ENCODE results near the gene SLC35F4. TPM values are rescaled to one million over a fixed set of nuclear protein-coding genes. Genes with fewer than 3 reads are reported as not detected.
A peak's percentile ranks its signal among the peaks of the same experiment; 100 is the strongest.

SLC35F4 gene
- total RNA-seq, 1 donor, result not detected

DNA sequence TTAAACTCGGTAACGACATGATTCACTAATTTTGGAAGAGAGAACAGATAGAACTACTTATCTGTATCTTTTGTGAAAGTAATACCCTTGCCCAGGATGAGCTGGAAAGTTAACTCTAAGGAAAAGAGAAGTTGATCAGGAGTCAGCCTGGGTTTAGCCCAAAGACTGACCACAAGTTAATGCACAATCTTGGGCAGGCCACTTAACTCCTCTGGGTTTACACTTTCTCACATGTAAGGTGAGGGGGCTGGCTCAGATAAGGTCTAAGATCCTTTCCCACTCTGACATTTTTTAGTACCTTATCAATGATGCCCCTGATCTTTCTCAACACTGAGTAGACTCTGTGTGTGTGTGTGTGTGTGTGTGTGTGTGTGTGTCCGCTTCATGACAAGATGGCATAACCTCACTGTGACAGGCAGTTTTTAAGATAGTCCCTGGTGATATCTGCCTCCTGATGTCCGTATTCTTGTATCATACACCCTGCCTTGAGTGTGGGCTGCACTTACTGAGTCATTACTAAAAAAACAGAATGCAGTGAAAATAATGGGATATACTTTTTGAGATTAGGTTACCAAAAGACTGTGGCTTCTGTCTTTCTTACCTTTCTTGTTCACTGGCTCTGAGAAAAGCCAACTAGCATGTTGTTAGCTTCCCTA is 316.0 kb downstream of the SLC35F4 start:
- TF ChIP-seq, protein P1, sequence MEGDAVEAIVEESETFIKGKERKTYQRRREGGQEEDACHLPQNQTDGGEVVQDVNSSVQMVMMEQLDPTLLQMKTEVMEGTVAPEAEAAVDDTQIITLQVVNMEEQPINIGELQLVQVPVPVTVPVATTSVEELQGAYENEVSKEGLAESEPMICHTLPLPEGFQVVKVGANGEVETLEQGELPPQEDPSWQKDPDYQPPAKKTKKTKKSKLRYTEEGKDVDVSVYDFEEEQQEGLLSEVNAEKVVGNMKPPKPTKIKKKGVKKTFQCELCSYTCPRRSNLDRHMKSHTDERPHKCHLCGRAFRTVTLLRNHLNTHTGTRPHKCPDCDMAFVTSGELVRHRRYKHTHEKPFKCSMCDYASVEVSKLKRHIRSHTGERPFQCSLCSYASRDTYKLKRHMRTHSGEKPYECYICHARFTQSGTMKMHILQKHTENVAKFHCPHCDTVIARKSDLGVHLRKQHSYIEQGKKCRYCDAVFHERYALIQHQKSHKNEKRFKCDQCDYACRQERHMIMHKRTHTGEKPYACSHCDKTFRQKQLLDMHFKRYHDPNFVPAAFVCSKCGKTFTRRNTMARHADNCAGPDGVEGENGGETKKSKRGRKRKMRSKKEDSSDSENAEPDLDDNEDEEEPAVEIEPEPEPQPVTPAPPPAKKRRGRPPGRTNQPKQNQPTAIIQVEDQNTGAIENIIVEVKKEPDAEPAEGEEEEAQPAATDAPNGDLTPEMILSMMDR (IDR thresholded peaks at IDR 0.05; ENCODE audit: insufficient read depth, low read length), result no peak
- no peak for DNase-seq (ENCODE audit: low read depth)
- no peak overlapping the region for H3K4me3 ChIP-seq (ENCODE audit: low read depth, low read length)

DNA sequence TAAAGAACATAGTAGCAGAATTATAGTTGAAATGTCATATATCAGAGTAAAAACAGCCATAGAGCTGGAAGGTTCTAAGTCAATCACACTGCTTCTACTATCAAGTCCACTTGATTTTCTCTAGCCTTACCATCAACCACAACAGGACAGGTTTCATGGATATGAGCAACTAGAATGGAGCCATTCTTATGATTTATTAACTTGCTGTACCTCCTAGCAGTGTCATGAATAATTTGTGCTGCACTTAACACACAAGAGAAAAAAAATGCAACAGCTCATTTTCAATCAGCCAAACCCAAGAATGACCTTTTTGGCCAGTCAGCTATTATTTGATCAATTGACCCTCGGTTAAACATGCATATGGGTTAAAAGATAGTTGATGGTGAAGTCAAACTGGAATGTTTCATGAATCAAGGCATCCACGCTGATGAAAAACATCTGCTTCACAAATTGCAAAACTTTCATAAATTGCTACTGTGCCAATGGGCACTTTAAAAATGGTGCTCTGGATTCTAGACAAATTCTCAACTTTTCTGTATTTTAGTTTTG is 316.8 kb downstream of the SLC35F4 start:
- TF ChIP-seq, protein P1 (IDR thresholded peaks at IDR 0.05; ENCODE audit: insufficient read depth, low read length), result no peak
- DNase-seq (ENCODE audit: low read depth), result no peak
- H3K4me3 ChIP-seq (ENCODE audit: low read depth, low read length), result no peak overlapping the region

DNA sequence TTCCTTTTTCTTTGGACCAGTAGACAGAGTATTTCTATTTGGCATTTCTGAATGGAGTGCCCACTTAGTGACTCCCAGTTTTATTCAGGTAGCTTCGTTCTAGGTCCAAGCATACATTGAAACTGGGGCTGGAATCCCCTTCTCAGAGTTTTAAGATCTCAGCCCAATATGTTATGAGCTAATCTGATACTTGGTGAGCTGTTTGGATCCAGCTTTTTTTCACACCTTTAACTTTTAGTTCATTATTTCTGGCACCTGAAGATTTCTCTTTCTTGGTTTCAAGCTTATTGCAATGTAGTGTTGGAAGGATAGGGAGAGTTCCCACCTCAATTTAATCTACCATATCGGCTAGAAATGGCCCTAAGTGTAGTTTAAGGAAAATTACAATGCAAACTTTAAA is 318.8 kb downstream of the SLC35F4 start:
- TF ChIP-seq, protein P1 (IDR thresholded peaks at IDR 0.05; ENCODE audit: insufficient read depth, low read length), result no peak
- no peak overlapping the region for H3K4me3 ChIP-seq (ENCODE audit: low read depth, low read length)
- DNase-seq (ENCODE audit: low read depth), result no peak

DNA sequence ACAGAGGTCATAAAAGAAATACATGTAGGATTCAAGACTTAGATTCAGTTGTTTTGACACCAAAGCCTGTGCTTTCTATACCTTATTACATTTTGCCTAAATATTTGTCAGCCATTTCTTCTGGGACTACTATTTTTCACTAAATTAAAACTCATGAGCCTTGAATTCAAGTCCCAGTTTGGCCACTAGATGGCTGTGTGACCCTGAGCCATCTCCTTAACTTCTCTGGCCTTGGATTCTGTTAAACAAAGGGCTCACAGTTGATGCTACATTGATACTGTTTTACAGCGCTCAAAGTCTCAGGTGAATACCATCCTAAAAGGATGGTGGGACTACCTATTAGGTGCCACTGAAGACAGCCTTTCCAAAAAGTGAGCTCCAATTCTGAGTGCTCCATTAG is 332.7 kb downstream of the SLC35F4 start:
- TF ChIP-seq, protein P1 (IDR thresholded peaks at IDR 0.05; ENCODE audit: insufficient read depth, low read length), result peak; percentile 52
- peak; percentile 42 for DNase-seq (ENCODE audit: low read depth)
- H3K4me3 ChIP-seq (ENCODE audit: low read depth, low read length), result no peak overlapping the region

GRCh38 chr14:57530571-57530970 is 335.3 kb downstream of the SLC35F4 start:
- no peak for DNase-seq (ENCODE audit: low read depth)
- TF ChIP-seq, protein P1 (IDR thresholded peaks at IDR 0.05; ENCODE audit: insufficient read depth, low read length), result no peak
- H3K4me3 ChIP-seq (ENCODE audit: low read depth, low read length), result no peak overlapping the region

DNA sequence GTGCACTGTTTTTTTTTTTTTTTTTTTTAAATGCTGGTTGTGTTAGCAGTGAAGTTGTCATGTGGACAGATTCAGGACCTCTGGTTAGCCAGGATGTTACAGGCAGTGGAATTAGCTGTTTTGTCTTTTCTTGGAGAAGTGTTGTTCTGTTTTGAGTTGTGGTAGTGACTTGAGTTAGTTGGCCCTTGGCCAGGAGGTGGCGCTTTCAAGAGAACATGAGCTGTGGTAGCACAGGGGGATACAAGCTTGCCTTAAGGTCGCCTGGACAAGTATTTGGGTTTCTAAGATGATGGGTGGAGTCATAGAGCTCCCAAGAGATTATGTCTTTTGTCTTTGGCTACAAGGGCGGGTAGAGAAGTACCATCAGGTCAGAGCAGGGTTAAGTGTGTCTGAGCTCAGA is 338.9 kb downstream of the SLC35F4 start:
- H3K4me3 ChIP-seq (ENCODE audit: low read depth, low read length), result no peak overlapping the region
- TF ChIP-seq, protein P1 (IDR thresholded peaks at IDR 0.05; ENCODE audit: insufficient read depth, low read length), result no peak
- no peak for DNase-seq (ENCODE audit: low read depth)
